H1 (cell line): ENCODE data around the gene ASB1. TPM values are rescaled to one million over a fixed set of nuclear protein-coding genes. Genes with fewer than 3 reads are reported as not detected.

Experiments
- CTCF ChIA-PET: fragments of 300-600 bp; sonication (Branson Sonifier 250); formaldehyde crosslinking; loops from one replicate; lab custom pipeline; 2021; ENCODE audit not compliant: partially characterized antibody; lab: Charles Lee
- POLR2A ChIA-PET: fragments of 300-600 bp; sonication (Branson Sonifier 250); formaldehyde crosslinking; loops from one replicate; lab custom pipeline; 2021; ENCODE audit warnings: inconsistent platforms; ENCODE audit not compliant: partially characterized antibody; lab: Charles Lee
- DNase-seq, 2 experiments: peaks; one replicate each; pipeline versions ENCODE4 v3.0.0 to v3.0.0-alpha.2; 2010 to 2022; ENCODE audit warnings: low spot score in 2 of 2, low read depth in 1 of 2, mixed read lengths in 1 of 2
- FAIRE-seq: peaks from 2 replicates; lab custom pipeline; 2011; peaks lifted over from hg19 to GRCh38; lab: Jason Lieb, UNC
- H2AFZ ChIP-seq: 2 replicates; pipeline ENCODE4 v1.8.1; 2012; ENCODE audit warnings: low read length, inconsistent platforms
- H2AK5ac ChIP-seq: 2 replicates; pipeline ENCODE4 v1.6.1; 2013; ENCODE audit warnings: low read depth, low read length
- H2BK120ac ChIP-seq: replicated peaks from 2 replicates; pipeline ENCODE3; 2013; ENCODE audit warnings: low read depth, low read length, inconsistent platforms
- H2BK12ac ChIP-seq: 2 replicates; pipeline ENCODE4 v1.6.1; 2013; ENCODE audit warnings: low read depth, low read length
- H2BK15ac ChIP-seq: 2 replicates; pipeline ENCODE4 v1.6.1; 2013; ENCODE audit warnings: low read length
- H2BK20ac ChIP-seq: 2 replicates; pipeline ENCODE4 v1.6.1; 2013; ENCODE audit warnings: low read length
- H2BK5ac ChIP-seq: 2 replicates; pipeline ENCODE4 v1.6.1; 2013; ENCODE audit warnings: low read depth, low read length
- H3K14ac ChIP-seq: 2 replicates; pipeline ENCODE4 v1.6.1; 2013; ENCODE audit warnings: inconsistent platforms; ENCODE audit not compliant: insufficient read length
- H3K18ac ChIP-seq: 2 replicates; pipeline ENCODE4 v1.6.1; 2013; ENCODE audit warnings: low read length; ENCODE audit errors: extremely low read depth
- H3K23ac ChIP-seq: 2 replicates; pipeline ENCODE4 v1.6.1; 2013; ENCODE audit warnings: inconsistent platforms; ENCODE audit not compliant: insufficient read length
- H3K23me2 ChIP-seq: 2 replicates; pipeline ENCODE4 v1.6.1; 2013; ENCODE audit warnings: low read depth, low read length
- H3K27ac ChIP-seq: 2 replicates; pipeline ENCODE4 v1.6.1; 2011; ENCODE audit warnings: low read depth, low read length, inconsistent platforms
- H3K27me3 ChIP-seq, 4 experiments: replicated peaks in 1 of 4; 1 replicate in 1 of 4; 2 replicates in 3 of 4; pipeline versions ENCODE4 v1.6.1 to v1.8.1; 2011 to 2013; ENCODE audit warnings: low read length in 3 of 4, mild to moderate bottlenecking in 3 of 4, inconsistent platforms in 2 of 4, mixed read lengths in 2 of 4, moderate library complexity in 1 of 4; ENCODE audit not compliant: control insufficient read depth in 3 of 4, insufficient read depth in 3 of 4; ENCODE audit errors: extremely low read depth in 1 of 4
- H3K36me3 ChIP-seq, 4 experiments: 2 replicates each; pipeline versions ENCODE4 v1.6.1 to v1.8.1; 2011 to 2013; ENCODE audit warnings: mild to moderate bottlenecking in 4 of 4, low read length in 3 of 4, moderate library complexity in 2 of 4, control low read depth in 1 of 4, inconsistent platforms in 1 of 4; ENCODE audit not compliant: insufficient read depth in 4 of 4, control insufficient read depth in 2 of 4
- H3K4ac ChIP-seq: replicated peaks from 2 replicates; pipeline ENCODE3; 2013; ENCODE audit warnings: low read length, low read depth, mixed read lengths, inconsistent platforms; ENCODE audit not compliant: insufficient read length
- H3K4me1 ChIP-seq, 4 experiments: replicated peaks in 1 of 4; 1 replicate in 1 of 4; 2 replicates in 3 of 4; pipeline versions ENCODE4 v1.6.1 to v1.8.1; 2011 to 2013; ENCODE audit warnings: low read length in 3 of 4, inconsistent platforms in 2 of 4, mixed read lengths in 1 of 4; ENCODE audit not compliant: insufficient read depth in 4 of 4, control insufficient read depth in 3 of 4
- H3K4me2 ChIP-seq, 2 experiments: 2 replicates each; pipeline versions ENCODE4 v1.6.1 to v1.8.1; 2011 to 2013; ENCODE audit warnings: low read depth in 2 of 2, low read length in 2 of 2, control low read depth in 1 of 2, inconsistent platforms in 1 of 2, mild to moderate bottlenecking in 1 of 2; ENCODE audit not compliant: insufficient read depth in 1 of 2
- H3K4me3 ChIP-seq, 4 experiments: fragments of 200-600, 300-600 bp in 1 of 4; sonication (generic), shearing (Covaris generic), sonication (Bioruptor Twin) in 1 of 4; 2 replicates each; pipeline versions ENCODE4 v1.5.1 to v1.8.1; 2011 to 2016; ENCODE audit warnings: low read length in 4 of 4, low read depth in 3 of 4, control low read depth in 2 of 4, inconsistent platforms in 2 of 4, mild to moderate bottlenecking in 2 of 4, mixed read lengths in 1 of 4, moderate library complexity in 1 of 4; ENCODE audit not compliant: insufficient read depth in 2 of 4; ENCODE audit errors: extremely low read depth in 1 of 4
- H3K56ac ChIP-seq: replicated peaks from 2 replicates; pipeline ENCODE3; 2013; ENCODE audit warnings: low read depth, mild to moderate bottlenecking, mixed read lengths, low read length, inconsistent platforms; ENCODE audit not compliant: insufficient read length
- H3K79me1 ChIP-seq: 2 replicates; pipeline ENCODE4 v1.6.1; 2013; ENCODE audit warnings: low read depth, low read length, control low read depth
- H3K79me2 ChIP-seq, 2 experiments: 2 replicates each; pipeline versions ENCODE4 v1.6.1 to v1.8.1; 2012 to 2013; ENCODE audit warnings: low read length in 2 of 2, mild to moderate bottlenecking in 2 of 2, inconsistent platforms in 1 of 2; ENCODE audit not compliant: insufficient read depth in 2 of 2, control insufficient read depth in 1 of 2
- H3K9ac ChIP-seq, 4 experiments: replicated peaks in 1 of 4; 1 replicate in 1 of 4; 2 replicates in 3 of 4; pipeline versions ENCODE4 v1.6.1 to v1.8.1; 2011 to 2013; ENCODE audit warnings: low read depth in 3 of 4, low read length in 3 of 4, control low read depth in 2 of 4, mild to moderate bottlenecking in 2 of 4, moderate library complexity in 2 of 4, inconsistent platforms in 1 of 4; ENCODE audit errors: extremely low read depth in 1 of 4
- H3K9me3 ChIP-seq, 2 experiments: 2 replicates each; pipeline versions ENCODE4 v1.6.1 to v1.8.1; 2012 to 2013; ENCODE audit warnings: mild to moderate bottlenecking in 2 of 2, moderate library complexity in 2 of 2, control low read depth in 1 of 2, inconsistent platforms in 1 of 2, low read depth in 1 of 2, low read length in 1 of 2, mixed read lengths in 1 of 2; ENCODE audit not compliant: insufficient read depth in 2 of 2
- H4K20me1 ChIP-seq, 2 experiments: replicated peaks in 1 of 2; 2 replicates each; pipeline versions ENCODE3 to v1.8.1; 2011 to 2013; ENCODE audit warnings: inconsistent platforms in 2 of 2, low read length in 2 of 2, mild to moderate bottlenecking in 1 of 2; ENCODE audit not compliant: insufficient read depth in 2 of 2, control insufficient read depth in 1 of 2
- H4K5ac ChIP-seq: 2 replicates; pipeline ENCODE4 v1.6.1; 2013; ENCODE audit warnings: low read length, low read depth, mixed read lengths, inconsistent platforms; ENCODE audit not compliant: insufficient read length
- H4K8ac ChIP-seq: 2 replicates; pipeline ENCODE4 v1.8.0; 2013; ENCODE audit warnings: mild to moderate bottlenecking, moderate library complexity, low read length, inconsistent platforms; ENCODE audit not compliant: insufficient read depth; ENCODE audit errors: extremely low read depth
- H4K91ac ChIP-seq: replicated peaks from 2 replicates; pipeline ENCODE3; 2013; ENCODE audit warnings: low read length, mixed read lengths, inconsistent platforms; ENCODE audit not compliant: insufficient read length
- GTF2F1 ChIP-seq: IDR thresholded peaks from 2 replicates; pipeline ENCODE4 v1.6.1; 2012; ENCODE audit warnings: low read depth, low read length, improper control_type of control experiment, borderline replicate concordance
- WGBS, 2 experiments: shearing (Covaris generic) in 1 of 2; methylation state at CpG; one replicate each; pipeline versions ENCODE4 v1.1.6 to v1.1.7; 2013 to 2015; ENCODE audit warnings: low lambda C conversion rate in 2 of 2, mixed read lengths in 2 of 2, inconsistent platforms in 1 of 2, low coverage in 1 of 2, missing lambda C conversion rate in 1 of 2; ENCODE audit not compliant: insufficient replicate concordance in 2 of 2, insufficient coverage in 1 of 2, insufficient read length in 1 of 2; ENCODE audit errors: extremely low coverage in 1 of 2, missing lambda C conversion rate in 1 of 2; 5-methylcytosine and 5-hydroxymethylcytosine counted together
- polyA plus RNA-seq, 7 experiments: library from polyadenylated mRNA; depleted of rRNA in 3 of 7; stranded (reverse) in 5 of 7; unstranded in 2 of 7; fragments of >200 nt in 5 of 7; fragments of 200-250 nt in 2 of 7; gene quantifications; 1 replicate in 5 of 7; 2 replicates in 1 of 7; 4 replicates in 1 of 7; pipeline versions ENCODE4 v1.2.1 to v1.2.3, GENCODE V29; 2011 to 2013; ENCODE audit warnings: missing spikeins in 2 of 7, mixed read lengths in 2 of 7
- total RNA-seq: library from RNA; stranded (reverse); fragmentation: NEBNext Ultra II Directional; extraction: Animal tissue kit (Norgen Biotek cat#: 25700); gene quantifications from 2 replicates; pipeline ENCODE4 v1.2.1, GENCODE V29; 2021
- TF ChIP-seq, protein P1 (sequence below): IDR thresholded peaks from 2 replicates; pipeline ENCODE4 v1.6.1; 2011; ENCODE audit warnings: low read length, improper control_type of control experiment

Gene ASB1
- total and polyA plus RNA-seq, 2 of the 8 experiments (the other 6 are each of a cell fraction or from before 2014, with no cell fraction given), result 24.1 to 36.0 TPM

DNA sequence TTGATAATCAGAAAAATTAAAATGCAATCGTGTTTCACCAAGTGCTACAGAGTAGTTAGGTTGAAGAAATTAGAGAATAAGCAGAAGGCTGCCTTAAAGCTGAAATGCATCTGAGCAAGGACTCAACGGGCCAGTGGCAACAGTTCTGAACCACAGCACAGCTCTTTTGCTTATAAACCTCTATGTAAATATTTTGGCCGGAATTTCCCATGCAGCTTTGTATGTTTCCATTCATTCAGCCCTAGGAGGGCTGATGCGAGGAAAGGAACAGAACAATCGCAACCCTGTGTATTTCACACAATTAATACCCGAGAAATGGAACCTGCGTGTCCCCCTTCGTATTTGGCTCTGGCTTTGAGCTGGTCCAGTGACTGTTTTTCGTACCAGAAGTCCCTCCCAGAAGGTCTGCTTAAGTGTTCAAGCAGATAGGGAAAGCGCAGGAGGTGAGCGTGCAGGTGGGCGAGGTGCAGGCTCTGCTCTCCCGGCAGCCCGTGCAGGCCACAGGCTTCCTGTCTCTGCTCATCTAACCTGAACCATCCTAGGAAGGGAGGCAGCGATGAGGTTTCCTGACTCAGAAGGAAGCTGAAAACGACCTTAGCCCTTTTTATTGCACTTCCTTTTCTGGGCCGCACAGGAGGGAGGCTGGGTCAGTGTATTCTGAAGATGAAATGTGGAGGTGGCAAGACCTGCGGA, 67.3 kb downstream of the ASB1 start:
- Histone ChIP-seq H4K5ac (no peak overlapping the region), H3K4ac (no peak overlapping the region), H2BK20ac (no peak overlapping the region), H3K36me3 (no peaks in the 10 kb centered on the region), H4K20me1 (no peaks in the 10 kb centered on the region), H2BK120ac (no peak overlapping the region), H4K91ac (no peak overlapping the region), H3K9ac (no peak overlapping the region), H3K4me1 (peaks cover 0 to 2% (median 0%) of the 10 kb centered on the region in 4 experiments; a peak in 3 of 7 replicates), H2AK5ac (no peak overlapping the region), H3K4me2 (no peak overlapping the region), H2AFZ (no peak overlapping the region), H3K4me3 (no peak overlapping the region), H3K27ac (no peak overlapping the region), H3K27me3 (no peaks in the 10 kb centered on the region), H3K14ac (no peak overlapping the region), H2BK15ac (no peak overlapping the region), H3K79me2 (no peaks in the 10 kb centered on the region), H3K56ac (no peak overlapping the region), H3K23me2 (no peaks in the 10 kb centered on the region), H3K18ac (no peak overlapping the region), H3K79me1 (no peaks in the 10 kb centered on the region), H2BK12ac (no peak overlapping the region), H3K23ac (no peak overlapping the region), H2BK5ac (no peak overlapping the region; the same call in 1 of the 2 replicates), H4K8ac (no peak overlapping the region; the same call in 1 of the 2 replicates), H3K9me3 (no peaks in the 10 kb centered on the region)
- no peak for FAIRE-seq
- DNase-seq, result peak in 1 of 2 experiments; percentile 43
- 85% methylated on average over 18 of the region's 18 CpGs; no CpG with 5 or more reads in 1 of the 2 experiments for WGBS, 2 experiments
- ChIA-PET POLR2A (no interaction called here), CTCF (no interaction called here)
- TF ChIP-seq GTF2F1, result no peak
- TF ChIP-seq, protein P1, sequence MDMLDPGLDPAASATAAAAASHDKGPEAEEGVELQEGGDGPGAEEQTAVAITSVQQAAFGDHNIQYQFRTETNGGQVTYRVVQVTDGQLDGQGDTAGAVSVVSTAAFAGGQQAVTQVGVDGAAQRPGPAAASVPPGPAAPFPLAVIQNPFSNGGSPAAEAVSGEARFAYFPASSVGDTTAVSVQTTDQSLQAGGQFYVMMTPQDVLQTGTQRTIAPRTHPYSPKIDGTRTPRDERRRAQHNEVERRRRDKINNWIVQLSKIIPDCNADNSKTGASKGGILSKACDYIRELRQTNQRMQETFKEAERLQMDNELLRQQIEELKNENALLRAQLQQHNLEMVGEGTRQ, result no peak
